MM.1S (cell line): Measurements from ENCODE around the gene CAMK2A.

Source experiments
- EZH2 ChIP-seq: fragments of 300-600 bp; sonication (generic); optimal IDR thresholded peaks from 2 replicates; pipeline ENCODE3; 2017; ENCODE audit warnings: low read depth, mild to moderate bottlenecking, antibody characterized with exemption, low read length, mixed read lengths
- EZH2phosphoT487 ChIP-seq: fragments of 300-600 bp; sonication (generic); IDR thresholded peaks from 2 replicates; pipeline ENCODE4 v1.6.1; 2018; ENCODE audit warnings: antibody characterized with exemption, low read length
- TF ChIP-seq, protein P1 (sequence below): fragments of 300-600 bp; sonication (generic); IDR thresholded peaks from 2 replicates; pipeline ENCODE4 v1.5.1; 2016; ENCODE audit warnings: antibody characterized with exemption, low read length, mixed read lengths

DNA sequence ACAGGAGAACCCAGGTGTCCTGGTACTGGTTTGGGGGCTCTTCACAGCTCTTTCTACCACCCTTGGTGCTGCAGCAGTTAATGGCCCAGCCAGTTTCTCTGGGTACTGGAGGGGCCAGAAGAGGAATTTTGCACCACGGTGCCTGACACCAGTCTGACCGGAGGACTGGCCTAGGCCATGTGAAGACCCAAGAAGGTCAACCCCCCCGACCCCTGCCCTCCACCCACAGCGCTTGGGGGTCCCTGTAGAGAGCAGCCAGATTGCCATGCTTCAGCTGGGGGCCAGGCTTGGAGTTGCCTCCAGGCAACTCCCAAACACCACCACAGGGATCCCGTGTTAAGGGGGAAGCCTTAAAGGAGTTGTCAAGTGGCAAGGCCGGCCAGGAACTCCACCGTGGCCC, 6.9 kb upstream of the CAMK2A start:
- TF ChIP-seq, protein P1, sequence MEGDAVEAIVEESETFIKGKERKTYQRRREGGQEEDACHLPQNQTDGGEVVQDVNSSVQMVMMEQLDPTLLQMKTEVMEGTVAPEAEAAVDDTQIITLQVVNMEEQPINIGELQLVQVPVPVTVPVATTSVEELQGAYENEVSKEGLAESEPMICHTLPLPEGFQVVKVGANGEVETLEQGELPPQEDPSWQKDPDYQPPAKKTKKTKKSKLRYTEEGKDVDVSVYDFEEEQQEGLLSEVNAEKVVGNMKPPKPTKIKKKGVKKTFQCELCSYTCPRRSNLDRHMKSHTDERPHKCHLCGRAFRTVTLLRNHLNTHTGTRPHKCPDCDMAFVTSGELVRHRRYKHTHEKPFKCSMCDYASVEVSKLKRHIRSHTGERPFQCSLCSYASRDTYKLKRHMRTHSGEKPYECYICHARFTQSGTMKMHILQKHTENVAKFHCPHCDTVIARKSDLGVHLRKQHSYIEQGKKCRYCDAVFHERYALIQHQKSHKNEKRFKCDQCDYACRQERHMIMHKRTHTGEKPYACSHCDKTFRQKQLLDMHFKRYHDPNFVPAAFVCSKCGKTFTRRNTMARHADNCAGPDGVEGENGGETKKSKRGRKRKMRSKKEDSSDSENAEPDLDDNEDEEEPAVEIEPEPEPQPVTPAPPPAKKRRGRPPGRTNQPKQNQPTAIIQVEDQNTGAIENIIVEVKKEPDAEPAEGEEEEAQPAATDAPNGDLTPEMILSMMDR, result no peak
- no peak for TF ChIP-seq EZH2phosphoT487
- no peak for TF ChIP-seq EZH2
